PC-9 (cell line): ENCODE measurements around the gene CLPTM1L. TPM values are rescaled to one million over a fixed set of nuclear protein-coding genes. Genes with fewer than 3 reads are reported as not detected.

Source experiments
- BruUV-seq: library from RNA; stranded (reverse); fragments of 400-500 nt; replicated peaks from 2 replicates; lab custom pipeline; 2021; lab: Mats Ljungman, UMichigan
- CTCF ChIA-PET: fragments of 300-600 bp; sonication (Branson Sonifier 250); formaldehyde crosslinking; loops from one replicate; lab custom pipeline; 2022; ENCODE audit warnings: antibody characterized with exemption; lab: Charles Lee
- POLR2A ChIA-PET: fragments of 300-600 bp; sonication (Branson Sonifier 250); formaldehyde crosslinking; loops from one replicate; lab custom pipeline; 2022; ENCODE audit warnings: antibody characterized with exemption; ENCODE audit not compliant: unreplicated experiment; lab: Charles Lee
- DNase-seq, 2 experiments: peaks; one replicate each; pipeline versions ENCODE4 v3.0.0 to v3.0.0-alpha.2; 2015 to 2022; ENCODE audit warnings: mixed read lengths in 1 of 2
- H2AFZ ChIP-seq: fragments of 200-600 bp; sonication (generic); 2 replicates; pipeline ENCODE4 v1.8.1; 2017; ENCODE audit warnings: antibody characterized with exemption
- H3F3A ChIP-seq: fragments of 200-600 bp; sonication (generic); 2 replicates; pipeline ENCODE4 v1.8.1; 2017; ENCODE audit warnings: antibody characterized with exemption, mild to moderate bottlenecking, low read depth; ENCODE audit not compliant: insufficient read depth
- H3K27ac ChIP-seq: fragments of 200-600 bp; sonication (generic); 2 replicates; pipeline ENCODE4 v1.6.1; 2016; ENCODE audit warnings: mixed run types
- H3K27me3 ChIP-seq: fragments of 200-600 bp; sonication (generic); 2 replicates; pipeline ENCODE4 v1.6.1; 2016; ENCODE audit warnings: low read depth, mixed run types; ENCODE audit not compliant: insufficient read depth
- H3K36me3 ChIP-seq: fragments of 200-600 bp; sonication (generic); 2 replicates; pipeline ENCODE4 v1.6.1; 2016; ENCODE audit warnings: low read depth, mixed run types
- H3K4me1 ChIP-seq: fragments of 200-600 bp; sonication (generic); replicated peaks from 2 replicates; pipeline ENCODE4 v1.6.1; 2016; ENCODE audit warnings: mixed run types; ENCODE audit not compliant: insufficient read depth
- H3K4me2 ChIP-seq: fragments of 200-600 bp; sonication (generic); 2 replicates; pipeline ENCODE4 v1.6.1; 2017; ENCODE audit warnings: mixed run types
- H3K4me3 ChIP-seq: fragments of 200-600 bp; sonication (generic); 2 replicates; pipeline ENCODE4 v1.6.1; 2016; ENCODE audit warnings: mixed run types
- H3K79me2 ChIP-seq: fragments of 200-600 bp; sonication (generic); 2 replicates; pipeline ENCODE4 v1.6.1; 2017; ENCODE audit warnings: low read depth, mixed run types
- H3K9me2 ChIP-seq: fragments of 200-600 bp; sonication (generic); 2 replicates; pipeline ENCODE4 v1.8.1; 2017; ENCODE audit warnings: mild to moderate bottlenecking; ENCODE audit not compliant: insufficient read depth
- H3K9me3 ChIP-seq: fragments of 200-600 bp; sonication (generic); 2 replicates; pipeline ENCODE4 v1.8.1; 2016; ENCODE audit warnings: low read depth; ENCODE audit not compliant: insufficient read depth
- H4K20me1 ChIP-seq: fragments of 200-600 bp; sonication (generic); 2 replicates; pipeline ENCODE4 v1.8.1; 2017; ENCODE audit not compliant: insufficient read depth
- CTCF ChIP-seq: fragments of 200-600 bp; sonication (generic); conservative IDR thresholded peaks from 2 replicates; pipeline ENCODE4 v1.6.1; 2017; ENCODE audit warnings: mixed run types, antibody characterized with exemption, mild to moderate bottlenecking, moderate library complexity
- EZH2 ChIP-seq: fragments of 200-600 bp; sonication (generic); IDR thresholded peaks from 2 replicates; pipeline ENCODE4 v1.8.0; 2017; ENCODE audit warnings: antibody characterized with exemption, low read depth
- intact Hi-C: fragments of 100-400 bp; cut with micrococcal nuclease; formaldehyde crosslinking; loops from one replicate; pipeline ENCODE4 v1.10.0; 2022; ENCODE audit not compliant: unreplicated experiment
- total RNA-seq: library from RNA; stranded (reverse); gene quantifications from 2 replicates; pipeline ENCODE4 v1.2.3, GENCODE V29; 2021

Gene CLPTM1L
- total RNA-seq, 1 experiment from 2014 or later = 260 TPM

DNA sequence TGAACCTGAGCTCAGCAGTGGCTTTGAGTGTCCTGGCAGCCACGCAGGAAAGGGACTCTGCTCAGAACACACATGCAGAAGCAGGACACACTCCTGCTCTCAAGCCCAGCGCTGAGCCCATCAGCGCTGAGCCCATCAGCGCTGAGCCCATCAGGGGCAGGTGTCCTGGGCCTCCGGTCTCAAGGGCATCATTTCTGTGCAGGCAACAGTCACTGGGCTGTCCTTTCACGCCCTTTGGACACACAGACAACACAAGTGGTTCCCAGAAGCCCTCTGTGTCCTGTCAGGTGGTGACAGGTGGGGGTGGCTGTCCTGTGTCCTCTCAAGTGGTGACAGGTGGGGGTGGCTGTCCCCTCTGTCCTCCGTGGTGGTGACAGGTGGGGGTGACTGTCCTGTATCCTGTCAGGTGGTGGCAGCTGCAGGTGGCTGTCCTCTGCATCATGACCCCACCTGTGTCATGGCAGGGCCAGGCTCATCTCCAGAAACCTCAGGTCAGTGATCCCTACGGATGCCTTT lies 39.0 kb upstream of the CLPTM1L start:
- H3K36me3 ChIP-seq = no peaks in the 10 kb centered on the region
- peaks cover 89% of the 10 kb centered on the region for H3K27me3 ChIP-seq
- no peaks in the 10 kb centered on the region; the same call in 1 of the 2 replicates for H4K20me1 ChIP-seq
- TF ChIP-seq EZH2 (no peak), CTCF (no peak)
- no peak for DNase-seq
- H3K9me3 ChIP-seq = no peaks in the 10 kb centered on the region
- ChIA-PET CTCF (no interaction called here), POLR2A (no interaction called here)
- H2AFZ ChIP-seq = no peak overlapping the region
- H3K27ac ChIP-seq = no peak overlapping the region
- peaks cover 3% of the 10 kb centered on the region; the same call in 1 of the 2 replicates for H3F3A ChIP-seq
- intact Hi-C loops = no loop called here
- no peak overlapping the region for H3K4me2 ChIP-seq
- no TSS peak for BruUV-seq
- no peaks in the 10 kb centered on the region for H3K79me2 ChIP-seq
- no peaks in the 10 kb centered on the region for H3K9me2 ChIP-seq
- no peak overlapping the region for H3K4me3 ChIP-seq
- H3K4me1 ChIP-seq = 0 out of 2 replicates have a peak, but pooled peaks cover 10% of the 10 kb centered on the region

GRCh38 chr5:1383344-1383743 lies 38.4 kb upstream of the CLPTM1L start:
- intact Hi-C loops = no loop called here
- no TSS peak for BruUV-seq
- no peak overlapping the region for H2AFZ ChIP-seq
- ChIA-PET CTCF (no interaction called here), POLR2A (no interaction called here)
- H3K4me3 ChIP-seq = no peak overlapping the region
- H3K36me3 ChIP-seq = no peaks in the 10 kb centered on the region
- TF ChIP-seq CTCF (no peak), EZH2 (no peak)
- no peaks in the 10 kb centered on the region for H3K9me3 ChIP-seq
- H3K4me2 ChIP-seq = no peak overlapping the region
- no peaks in the 10 kb centered on the region for H3K79me2 ChIP-seq
- H3K9me2 ChIP-seq = no peaks in the 10 kb centered on the region
- no peaks in the 10 kb centered on the region; the same call in 1 of the 2 replicates for H4K20me1 ChIP-seq
- no peak for DNase-seq
- 0 out of 2 replicates have a peak, but pooled peaks cover 10% of the 10 kb centered on the region for H3K4me1 ChIP-seq
- peaks cover 89% of the 10 kb centered on the region for H3K27me3 ChIP-seq
- peaks cover 3% of the 10 kb centered on the region; the same call in 1 of the 2 replicates for H3F3A ChIP-seq
- no peak overlapping the region for H3K27ac ChIP-seq

DNA sequence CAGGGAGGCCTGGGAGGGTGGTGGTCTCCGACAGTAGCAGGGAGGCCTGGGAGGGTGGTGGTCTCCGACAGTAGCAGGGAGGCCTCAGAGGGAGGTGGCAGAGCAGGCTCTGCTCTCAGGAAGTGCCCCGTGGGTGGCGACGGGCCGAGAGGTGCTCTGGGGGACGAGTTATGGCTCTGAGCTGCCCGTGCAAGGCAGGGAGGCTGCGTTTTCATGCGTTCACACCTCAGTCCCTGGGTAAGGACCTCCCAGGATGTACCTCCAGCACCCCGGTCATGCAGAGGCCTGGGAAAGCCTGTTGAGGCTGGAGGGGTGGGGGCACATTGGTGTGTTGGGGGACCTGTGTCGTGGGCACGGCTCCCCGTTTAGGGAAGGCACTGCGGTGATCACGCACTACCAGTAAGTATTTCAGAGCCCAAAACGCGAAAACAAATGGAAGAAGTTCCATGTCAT lies 37.4 kb upstream of the CLPTM1L start:
- Histone ChIP-seq H3K36me3 (no peaks in the 10 kb centered on the region), H4K20me1 (no peaks in the 10 kb centered on the region), H3K9me3 (no peaks in the 10 kb centered on the region), H3K79me2 (no peaks in the 10 kb centered on the region), H3K9me2 (no peaks in the 10 kb centered on the region), H3K4me2 (no peak overlapping the region), H3K4me1 (0 out of 2 replicates have a peak, but pooled peaks cover 10% of the 10 kb centered on the region), H2AFZ (no peak overlapping the region), H3K4me3 (no peak overlapping the region), H3K27me3 (peaks cover 89% of the 10 kb centered on the region), H3K27ac (no peak overlapping the region), H3F3A (peaks cover 3% of the 10 kb centered on the region; the same call in 1 of the 2 replicates)
- no peak for TF ChIP-seq EZH2
- TF ChIP-seq CTCF = no peak
- POLR2A ChIA-PET = no interaction called here
- intact Hi-C loops = no loop called here
- CTCF ChIA-PET = no interaction called here
- no TSS peak for BruUV-seq
- no peak for DNase-seq
